Heart left ventricle (tissue), 16 donors: ENCODE results near the gene ABCA13. TPM values are rescaled to one million over a fixed set of nuclear protein-coding genes. Genes with fewer than 3 reads are reported as not detected.
A peak's percentile ranks its signal among the peaks of the same experiment; 100 is the strongest.

Experiments
- ATAC-seq, 4 donors: fragments of 200-7000 bp; cut with Tn5 transposase; one replicate each; pipeline ENCODE4 v1.9.1; 2020 to 2022; ENCODE audit warnings: moderate library complexity in 4 of 4, mild to moderate bottlenecking in 3 of 4, moderate number of reproducible peaks in 1 of 4
- DNase-seq, 5 donors: peaks; one replicate each; pipeline ENCODE4 v3.0.0-alpha.2; 2020
- H3K27ac ChIP-seq, 12 donors: fragments of 200-600 bp; sonication (generic) in 4 of 12; one replicate each; pipeline versions ENCODE4 v1.5.0 to v1.8.0; 2016 to 2022; ENCODE audit warnings: mild to moderate bottlenecking in 2 of 12
- H3K27me3 ChIP-seq, 9 donors: fragments of 200-600 bp; sonication (generic) in 2 of 9; one replicate each; pipeline versions ENCODE4 v1.5.1 to v1.8.0; 2016 to 2022; ENCODE audit warnings: mild to moderate bottlenecking in 3 of 9
- H3K36me3 ChIP-seq, 9 donors: fragments of 200-600 bp; sonication (generic) in 2 of 9; one replicate each; pipeline versions ENCODE4 v1.5.0 to v1.8.0; 2018 to 2022; ENCODE audit warnings: mild to moderate bottlenecking in 2 of 9
- H3K4me1 ChIP-seq, 12 donors: fragments of 200-600 bp; sonication (generic) in 4 of 12; one replicate each; pipeline versions ENCODE4 v1.5.0 to v1.8.0; 2016 to 2022; ENCODE audit warnings: mild to moderate bottlenecking in 3 of 12
- H3K4me3 ChIP-seq, 12 donors: fragments of 200-600 bp; sonication (generic) in 4 of 12; one replicate each; pipeline versions ENCODE4 v1.5.0 to v1.8.0; 2017 to 2022; ENCODE audit warnings: mild to moderate bottlenecking in 9 of 12, moderate library complexity in 4 of 12
- H3K9me3 ChIP-seq, 12 donors: fragments of 200-600 bp; sonication (generic) in 4 of 12; one replicate each; pipeline versions ENCODE4 v1.5.0 to v1.8.0; 2016 to 2022; ENCODE audit warnings: mild to moderate bottlenecking in 1 of 12
- CTCF ChIP-seq, 12 donors: fragments of 200-600 bp; sonication (generic) in 4 of 12; IDR thresholded peaks; one replicate each; pipeline versions ENCODE4 v1.5.0 to v1.8.0; 2018 to 2022; ENCODE audit warnings: antibody characterized with exemption in 12 of 12, mild to moderate bottlenecking in 5 of 12
- POLR2A ChIP-seq, 2 donors: fragments of 450-650 bp; IDR thresholded peaks; one replicate each; pipeline ENCODE4 v1.6.1; 2017; ENCODE audit warnings: antibody characterized with exemption in 2 of 2, mild to moderate bottlenecking in 2 of 2, moderate library complexity in 2 of 2
- WGBS, 4 donors: extraction: QIAGEN DNeasy Blood & Tissue Kit in 2 of 4; methylation state at CpG; one replicate each; pipeline versions ENCODE4 v1.1.5 to v1.1.7; 2013 to 2018; 5-methylcytosine and 5-hydroxymethylcytosine counted together
- intact Hi-C, 10 donors: fragments of 100-400 bp; cut with DNase I; formaldehyde crosslinking; loops; one replicate each; pipeline versions ENCODE4 v1.11.1 to v1.14.2; 2022
- polyA plus RNA-seq, 2 donors: library from polyadenylated mRNA; stranded (reverse); fragments of 200-250 nt; gene quantifications; one replicate each; pipeline ENCODE4 v1.2.3, GENCODE V29; 2013
- total RNA-seq, 9 donors: library from RNA; depleted of rRNA in 2 of 9; stranded (reverse); fragments of >200 nt in 2 of 9; fragmentation: NEBNext Ultra II Directional in 3 of 9; extraction: Animal tissue kit (Norgen Biotek cat#: 25700) in 3 of 9; gene quantifications; one replicate each; pipeline versions ENCODE4 v1.1.0 to v1.2.4, GENCODE V29; 2016 to 2023
- donor health status: ischemic (EF 13 %, LVEDD 7.1; RV severe dilation, severe dysfunction).
- donor health status: healthy with polysubstance abuse.
- donor health status: DM: no; HTN: yes; CAD: no.
- donor health status: DM: no; HTN: no; CAD: no.
- donor health status: ischemic (EF 25% LVEDD 6.9; RV normal size, moderate dysfunction).
- donor health status: ischemic (EF 25% LVEDD 5.7; RV mildly dilated, moderate dysfunction).
- donor health status: healthy.
- donor health status: DM: yes; HTN: yes; CAD: no.
- donor health status: ischemic (EF 35%, LVEDD 5.7; RV mildly dilated, moderate dysfunction).
- donor health status: nonischemic (EF 11% LVEDD 7.7; RV severe dilation, severe dysfunction).
- donor health status: DM: yes; HTN: yes; CAD: no.
- donor health status: PGD.
- donor health status: ischemic (EF 29% LVEDD 5.4; RV normal size, mild dysfunction).
- donor health status: nonischemic (EF 23%, LVEDD 6.1; RV moderate dilation, normal function).

ABCA13 gene
- total and polyA plus RNA-seq, 11 donors = 0.01 to 0.29 (median 0.07) TPM; not detected in 3

GRCh38 chr7:48636391-48637015, 465.2 kb downstream of the ABCA13 start:
- Histone ChIP-seq H3K4me3 (no peak overlapping the region), H3K27me3 (no peaks in the 10 kb centered on the region), H3K36me3 (no peaks in the 10 kb centered on the region), H3K27ac (peak overlapping the region in 8 of 12 donors; percentile 24 to 51 (median 41)), H3K9me3 (peaks cover 0 to 4% (median 0%) of the 10 kb centered on the region in 12 donors), H3K4me1 (peaks cover 0 to 29% (median 0%) of the 10 kb centered on the region in 12 donors)
- WGBS, 4 donors = 19 to 43% (median 26%) methylated on average over 3 of the region's 3 CpGs
- intact Hi-C loops = no loop called here
- TF ChIP-seq CTCF (IDR thresholded peaks at IDR 0.05) (peak in 1 of 12 donors; percentile 5), POLR2A (IDR thresholded peaks at IDR 0.05) (no peak)
- peak; percentile 92 to 98 (median 96) for ATAC-seq
- DNase-seq = peak; percentile 37 to 76 (median 68)

GRCh38 chr7:48637382-48637781, 466.1 kb downstream of the ABCA13 start:
- H3K4me1 ChIP-seq = peaks cover 0 to 29% (median under 1%) of the 10 kb centered on the region in 12 donors
- WGBS, 4 donors = 3 to 13% (median 9%) methylated on average over 1 of the region's 1 CpG
- DNase-seq (no peak), ATAC-seq (no peak)
- no peaks in the 10 kb centered on the region for H3K9me3 ChIP-seq
- H3K4me3 ChIP-seq = no peak overlapping the region
- H3K27me3 ChIP-seq = no peaks in the 10 kb centered on the region
- no peaks in the 10 kb centered on the region for H3K36me3 ChIP-seq
- H3K27ac ChIP-seq = no peak overlapping the region
- TF ChIP-seq POLR2A (IDR thresholded peaks at IDR 0.05) (no peak), CTCF (IDR thresholded peaks at IDR 0.05) (no peak)
- intact Hi-C loops = no loop called here

- intact Hi-C loops = no loop called here
- DNase-seq = no peak
- Histone ChIP-seq H3K4me3 (no peak overlapping the region), H3K9me3 (no peaks in the 10 kb centered on the region), H3K4me1 (peaks cover 0 to 34% (median 7%) of the 10 kb centered on the region in 12 donors), H3K27ac (no peak overlapping the region), H3K27me3 (no peaks in the 10 kb centered on the region), H3K36me3 (no peaks in the 10 kb centered on the region)
- no peak for TF ChIP-seq CTCF (IDR thresholded peaks at IDR 0.05)
- TF ChIP-seq POLR2A (IDR thresholded peaks at IDR 0.05) = no peak
- ATAC-seq = no peak
- 84 to 87% (median 86%) methylated on average over 6 of the region's 6 CpGs for WGBS, 4 donors
Measured at GRCh38 chr7:48638041-48638440, 466.8 kb downstream of the ABCA13 start.

- H3K4me1 ChIP-seq = peaks cover 0 to 19% (median 0%) of the 10 kb centered on the region in 12 donors
- no peaks in the 10 kb centered on the region for H3K9me3 ChIP-seq
- no peak overlapping the region for H3K4me3 ChIP-seq
- peak overlapping the region in 1 of 12 donors; percentile 13 for H3K27ac ChIP-seq
- peak in 2 of 4 donors; percentile 64 to 76 for ATAC-seq
- DNase-seq = no peak
- TF ChIP-seq CTCF (IDR thresholded peaks at IDR 0.05) (no peak), POLR2A (IDR thresholded peaks at IDR 0.05) (no peak)
- H3K27me3 ChIP-seq = no peaks in the 10 kb centered on the region
- 25 to 39% (median 34%) methylated on average over 2 of the region's 2 CpGs for WGBS, 4 donors
- intact Hi-C loops = no loop called here
- H3K36me3 ChIP-seq = no peaks in the 10 kb centered on the region
Measured at GRCh38 chr7:48643431-48644013, 472.3 kb downstream of the ABCA13 start.
